HG03175 (cell line): ENCODE measurements around the gene PPIA.
A peak's percentile ranks its signal among the peaks of the same experiment; 100 is the strongest.
"Not testable (repeated sequence)": the region's sequence is repeated elsewhere in the genome, so short reads cannot be mapped to it uniquely, and the experiment has no call there.

Source experiments
- ATAC-seq: cut with Tn5 transposase; IDR thresholded peaks from one replicate; pipeline ENCODE4 v1.9.1; 2021; ENCODE audit warnings: mild to moderate bottlenecking, moderate library complexity; ENCODE audit not compliant: unreplicated experiment

PPIA gene

DNA sequence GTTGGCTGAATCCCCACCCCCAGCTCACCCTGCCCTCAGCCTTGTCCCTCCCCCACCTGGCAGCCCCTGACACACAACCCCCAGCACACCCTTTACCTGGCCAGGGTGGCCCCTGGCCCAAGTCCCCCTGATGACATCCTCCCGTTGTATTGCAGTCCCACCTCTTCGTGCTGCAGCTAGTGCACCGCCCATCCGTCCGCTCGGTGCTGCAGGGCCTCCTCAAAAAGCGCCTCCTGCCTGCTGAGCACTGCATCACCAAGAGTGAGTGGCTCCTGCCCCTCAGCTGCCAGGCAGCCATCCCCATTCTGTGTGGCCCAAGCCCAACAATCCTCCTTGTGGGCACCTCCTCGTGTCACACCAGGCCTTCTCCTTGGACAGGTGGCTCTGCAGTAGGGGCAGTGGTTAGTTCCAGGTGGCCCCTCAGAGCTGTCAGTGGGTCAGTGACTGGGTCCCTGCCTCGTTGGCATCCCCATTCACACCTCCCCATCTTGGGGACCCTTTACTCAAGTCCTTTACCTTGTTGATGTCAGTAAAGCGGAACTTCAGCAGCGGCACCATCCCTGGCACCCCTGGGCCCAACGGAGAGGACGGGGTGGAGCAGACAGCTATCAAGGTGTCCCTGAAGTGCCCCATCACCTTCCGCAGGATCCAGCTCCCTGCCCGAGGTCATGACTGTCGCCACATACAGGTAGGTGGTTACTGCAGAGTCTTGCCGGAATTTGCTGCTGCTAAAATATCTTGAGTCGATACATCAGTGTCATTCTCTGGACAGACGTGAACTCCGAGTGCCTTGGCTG, 33.6 kb upstream of the PPIA start:
- ATAC-seq: no peak

DNA sequence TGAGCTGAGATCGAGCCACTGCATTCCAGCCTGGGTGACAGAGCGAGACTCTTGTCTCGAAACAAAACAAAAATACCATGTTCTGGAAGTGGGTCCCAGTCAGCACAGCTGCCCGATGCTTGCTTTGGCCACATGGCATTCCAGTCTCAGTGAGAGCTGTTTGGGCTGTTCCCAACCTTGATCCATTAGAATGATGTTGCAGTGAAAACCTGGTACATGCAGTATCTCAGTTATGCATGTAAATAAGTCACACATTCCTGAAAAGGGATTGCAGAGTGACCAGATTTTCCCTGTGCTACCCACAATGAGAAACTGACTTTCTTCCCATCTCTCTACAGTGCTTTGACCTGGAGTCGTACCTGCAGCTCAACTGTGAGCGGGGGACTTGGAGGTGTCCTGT, 32.4 kb upstream of the PPIA start:
- no peak for ATAC-seq

DNA sequence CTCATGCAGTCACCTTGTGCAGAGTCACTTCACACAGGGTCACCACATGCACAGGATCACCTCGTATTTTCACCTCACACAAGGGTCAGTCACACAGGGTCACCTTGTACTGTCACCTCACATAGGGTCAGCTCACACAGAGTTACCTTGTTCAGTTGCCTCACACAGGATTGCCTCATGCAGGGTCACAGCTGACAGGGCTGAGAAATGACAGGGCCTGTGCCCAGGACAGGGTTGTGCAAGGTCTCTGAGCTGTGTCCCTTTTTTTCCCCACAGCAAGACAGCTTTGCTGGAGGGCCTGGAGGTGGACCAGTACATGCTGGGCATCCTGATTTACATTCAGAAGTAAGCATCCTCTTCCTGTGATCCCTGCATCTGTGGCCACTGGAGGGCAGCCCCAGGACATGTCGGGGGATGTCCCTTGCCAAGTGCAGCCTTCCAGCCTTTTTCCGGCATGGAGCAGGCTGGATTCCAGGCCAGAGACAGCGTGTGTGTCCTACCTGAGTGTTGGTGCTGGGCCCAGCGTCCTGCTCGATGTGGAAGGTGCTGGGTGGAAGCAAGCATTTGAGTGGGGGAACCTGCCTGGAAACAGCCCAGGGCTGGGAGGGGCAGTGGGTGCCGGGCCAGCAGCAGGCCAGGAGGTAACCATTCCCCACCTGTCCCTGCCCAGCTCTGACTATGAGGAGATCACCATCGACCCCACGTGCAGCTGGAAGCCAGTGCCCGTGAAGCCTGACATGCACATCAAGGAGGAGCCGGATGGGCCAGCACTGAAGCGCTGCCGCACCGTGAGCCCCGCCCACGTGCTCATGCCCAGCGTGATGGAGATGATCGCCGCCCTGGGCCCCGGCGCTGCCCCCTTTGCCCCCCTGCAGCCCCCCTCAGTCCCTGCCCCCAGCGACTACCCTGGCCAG, 31.6 kb upstream of the PPIA start:
- no peak for ATAC-seq

DNA sequence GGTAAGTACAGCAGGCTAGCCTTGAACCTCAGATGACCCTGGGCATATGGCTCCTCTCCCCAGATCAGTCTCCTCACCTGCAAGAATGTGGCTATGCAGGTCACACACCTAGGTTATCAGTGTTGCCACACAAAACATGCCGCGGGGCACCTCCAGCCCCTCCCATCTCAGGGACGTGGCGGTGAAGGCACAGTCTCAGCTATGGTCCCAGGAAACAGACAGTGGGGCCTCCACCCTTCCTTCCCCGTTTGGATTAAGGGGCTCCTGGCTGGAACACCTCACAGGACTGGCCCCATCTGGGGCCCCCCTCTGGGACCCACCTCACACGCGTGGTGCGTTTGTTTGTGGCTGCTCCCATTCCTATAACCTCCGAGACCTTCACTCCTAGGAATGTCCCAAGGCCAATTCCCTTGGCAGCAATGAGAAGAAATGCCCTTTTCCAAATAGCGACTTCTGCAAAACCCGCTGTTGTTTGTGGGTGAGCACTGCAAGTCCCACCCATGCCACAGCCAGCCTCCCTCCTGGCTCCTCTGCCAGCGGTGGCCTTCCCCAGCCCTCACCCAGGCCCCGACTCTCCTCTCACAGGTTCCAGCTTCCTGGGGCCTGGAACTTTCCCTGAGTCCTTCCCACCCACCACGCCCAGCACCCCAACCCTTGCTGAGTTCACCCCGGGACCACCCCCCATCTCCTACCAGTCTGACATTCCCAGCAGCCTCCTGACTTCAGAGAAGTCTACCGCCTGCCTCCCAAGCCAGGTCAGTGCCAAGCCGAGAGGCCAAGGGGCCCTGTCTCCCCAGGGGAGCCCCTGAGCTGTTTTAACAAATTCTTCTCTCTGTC, 30.7 kb upstream of the PPIA start:
- no peak for ATAC-seq

DNA sequence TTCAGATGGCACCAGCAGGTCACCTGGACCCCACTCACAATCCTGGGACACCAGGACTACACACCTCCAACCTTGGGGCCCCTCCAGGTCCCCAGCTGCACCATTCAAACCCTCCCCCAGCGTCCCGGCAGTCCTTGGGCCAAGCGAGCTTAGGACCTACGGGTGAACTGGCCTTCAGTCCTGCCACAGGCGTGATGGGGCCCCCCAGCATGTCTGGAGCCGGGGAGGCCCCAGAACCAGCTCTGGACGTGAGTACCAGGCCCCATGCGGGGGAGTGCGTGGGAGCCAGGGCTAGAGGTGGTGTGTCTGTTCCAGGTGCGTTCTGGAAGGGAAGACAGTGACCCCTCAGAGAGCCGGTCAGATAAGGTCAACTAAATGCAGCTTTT, 30.1 kb upstream of the PPIA start:
- no peak for ATAC-seq

DNA sequence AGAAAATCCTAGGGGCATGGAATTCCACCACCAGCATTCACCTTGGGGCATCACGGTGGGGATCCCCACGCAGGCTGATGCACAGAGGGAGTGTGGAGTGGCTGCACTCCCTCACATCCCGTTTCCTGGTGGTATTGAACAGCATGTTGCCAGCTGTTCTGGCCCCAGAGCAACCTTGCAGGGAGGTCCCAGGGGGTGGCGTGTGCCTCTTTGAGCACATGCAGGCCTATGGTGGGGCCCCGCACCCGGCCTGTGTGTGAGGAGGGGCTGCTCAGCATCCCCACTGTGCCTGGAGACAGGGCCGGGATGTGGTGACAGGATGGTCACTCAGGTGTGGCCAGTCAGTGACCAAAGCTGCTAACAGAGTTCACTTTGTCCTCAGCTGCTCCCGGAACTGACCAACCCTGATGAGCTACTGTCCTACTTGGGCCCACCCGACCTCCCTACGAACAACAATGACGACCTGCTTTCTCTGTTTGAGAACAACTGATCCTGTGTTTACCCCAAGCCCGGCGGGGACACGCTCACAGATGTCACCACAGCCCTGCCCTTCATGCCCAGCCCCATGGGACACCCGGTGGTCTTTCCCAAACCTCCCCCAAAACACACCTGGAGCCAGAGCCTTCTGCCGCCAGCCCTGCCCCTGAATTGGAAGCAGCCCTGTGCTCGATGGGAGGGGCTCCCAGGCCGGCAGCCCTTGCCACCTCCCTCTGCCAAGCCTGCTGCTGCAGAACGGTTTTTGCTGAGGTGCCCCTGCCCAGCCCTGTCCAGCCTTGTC, 29.2 kb upstream of the PPIA start:
- no peak for ATAC-seq

DNA sequence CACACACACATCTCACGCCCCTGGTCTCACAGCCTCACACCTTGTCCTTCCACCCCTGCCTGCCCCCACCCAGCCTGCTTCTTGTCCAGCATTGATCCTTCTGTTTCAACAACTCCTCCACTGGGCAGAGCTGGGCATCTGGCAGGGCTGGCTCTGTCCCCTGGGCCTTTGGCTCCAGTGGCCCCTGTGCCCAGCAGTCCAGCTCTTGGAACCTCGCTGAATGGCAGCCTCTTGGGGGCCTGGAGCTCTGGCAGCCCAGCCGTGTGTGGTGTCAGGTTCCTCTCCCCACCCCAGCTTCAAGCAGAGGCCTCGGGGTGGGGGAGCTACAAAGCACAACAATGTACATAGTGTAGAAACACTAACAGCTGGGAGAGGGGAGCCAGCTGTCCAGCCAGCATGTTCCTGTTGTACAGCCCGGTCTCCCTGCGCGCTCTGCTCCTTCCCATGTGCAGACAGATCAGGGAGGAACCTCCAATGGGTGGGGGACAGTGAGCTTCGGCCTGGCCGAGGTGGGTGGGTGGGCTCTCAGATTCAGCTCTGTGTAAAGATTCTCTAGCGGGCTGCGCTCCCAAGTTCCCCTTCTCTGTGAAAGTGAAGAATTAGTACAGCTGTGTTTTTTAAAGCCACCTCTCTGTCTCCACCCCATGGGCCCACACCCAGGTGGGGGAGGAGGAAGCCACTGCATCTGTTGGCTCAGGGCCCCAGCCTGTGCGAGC, 28.4 kb upstream of the PPIA start:
- no peak for ATAC-seq

DNA sequence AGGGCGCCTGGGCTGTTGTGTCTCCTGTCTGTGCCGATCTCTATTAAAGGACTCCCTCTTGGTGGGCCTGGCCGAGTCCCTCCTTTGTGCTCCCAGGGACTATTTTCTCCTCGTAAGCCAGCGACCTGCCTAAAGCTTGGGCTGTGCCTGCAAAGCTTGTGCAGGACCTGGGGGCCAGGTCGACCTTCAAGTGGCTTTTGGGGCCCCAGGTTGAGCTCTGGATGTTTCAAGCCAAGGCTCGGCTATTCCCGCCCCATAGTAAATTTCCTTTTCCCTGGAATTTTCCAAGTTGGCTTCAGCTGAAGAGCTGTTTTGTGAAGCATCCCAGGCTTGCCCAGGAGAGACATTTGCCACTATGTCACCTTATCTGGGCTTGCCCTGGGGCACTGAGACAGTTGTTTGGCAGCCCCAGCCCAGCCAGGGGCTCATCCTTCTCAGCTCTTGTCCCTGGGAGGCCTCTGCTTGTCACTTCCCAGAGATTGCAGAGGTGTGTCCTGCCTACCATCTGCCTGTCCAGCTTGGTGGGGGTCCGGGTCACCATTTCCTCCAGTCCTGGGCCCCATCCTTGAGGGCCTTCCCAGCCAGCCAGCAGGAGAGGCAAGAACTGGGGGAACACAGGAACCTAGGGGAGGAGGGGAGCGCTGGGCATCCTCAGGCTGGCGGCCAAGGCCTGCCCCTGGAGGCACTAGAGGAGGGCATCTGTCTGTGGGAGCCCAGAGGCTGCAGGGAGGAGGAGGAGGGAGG, 27.7 kb upstream of the PPIA start:
- ATAC-seq: no peak

DNA sequence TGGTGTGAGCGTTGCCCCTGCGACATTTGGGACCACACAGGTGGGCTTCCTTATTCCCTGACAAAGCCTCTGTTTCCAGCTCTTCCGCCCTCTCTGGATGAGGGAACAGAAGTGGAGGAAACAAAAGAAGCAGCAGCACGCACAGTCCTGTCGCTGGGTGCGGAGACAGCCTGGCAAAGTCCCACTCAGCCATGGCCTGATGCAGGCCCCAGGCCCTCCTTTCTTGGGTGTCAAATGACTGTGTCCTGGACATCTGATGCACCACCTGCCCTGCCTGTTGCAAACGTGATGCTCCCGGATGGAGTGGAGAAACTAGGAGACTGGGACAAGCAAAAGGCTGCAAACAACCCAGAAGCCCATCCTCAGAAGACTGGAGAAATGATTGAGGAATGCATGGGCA, 27.1 kb upstream of the PPIA start:
- ATAC-seq: no peak

DNA sequence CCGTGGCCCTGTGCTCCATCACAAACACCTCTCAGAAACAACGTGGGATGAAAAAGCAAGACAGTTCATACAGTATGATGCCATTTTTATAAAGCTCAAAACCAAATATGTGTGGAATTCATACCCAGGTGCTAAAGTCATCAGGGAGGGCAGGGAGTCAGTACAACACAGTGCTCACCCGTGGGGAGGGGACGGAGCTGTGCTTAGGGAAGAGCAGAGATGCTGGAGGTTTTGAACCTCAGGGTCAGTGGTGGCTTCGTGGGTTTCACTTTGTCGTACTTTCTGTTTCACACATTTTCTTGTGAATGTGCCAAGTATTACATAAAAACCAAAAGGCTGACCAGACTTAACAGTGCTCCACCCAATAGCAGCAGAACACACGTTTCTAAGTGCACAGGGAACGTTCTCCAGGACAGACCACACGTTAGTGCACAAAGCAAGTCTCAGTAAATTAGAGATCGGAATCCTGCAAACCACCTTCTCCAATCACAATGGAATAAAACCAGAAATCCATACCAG, 26.6 kb upstream of the PPIA start:
- ATAC-seq: peak; percentile 71

DNA sequence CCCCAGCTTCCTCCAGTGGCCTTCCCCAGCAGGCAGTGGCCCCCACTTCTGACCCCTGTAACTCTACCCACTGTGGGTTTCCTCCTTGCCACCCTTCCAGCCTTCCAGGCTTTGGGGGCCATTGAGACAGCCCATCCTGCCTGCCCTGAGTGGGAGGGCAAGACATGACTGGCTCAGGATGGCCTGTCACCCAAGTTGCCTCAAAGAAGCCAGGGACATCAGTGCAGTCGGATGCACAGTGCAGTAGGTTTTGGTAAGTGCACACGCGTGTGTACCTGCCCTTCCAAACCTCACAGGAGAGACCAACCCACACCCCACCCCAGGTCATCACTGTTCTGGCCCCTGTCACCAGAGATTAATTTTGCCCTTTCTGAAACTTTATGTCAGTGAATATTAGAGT, 25.1 kb upstream of the PPIA start:
- ATAC-seq: no peak

DNA sequence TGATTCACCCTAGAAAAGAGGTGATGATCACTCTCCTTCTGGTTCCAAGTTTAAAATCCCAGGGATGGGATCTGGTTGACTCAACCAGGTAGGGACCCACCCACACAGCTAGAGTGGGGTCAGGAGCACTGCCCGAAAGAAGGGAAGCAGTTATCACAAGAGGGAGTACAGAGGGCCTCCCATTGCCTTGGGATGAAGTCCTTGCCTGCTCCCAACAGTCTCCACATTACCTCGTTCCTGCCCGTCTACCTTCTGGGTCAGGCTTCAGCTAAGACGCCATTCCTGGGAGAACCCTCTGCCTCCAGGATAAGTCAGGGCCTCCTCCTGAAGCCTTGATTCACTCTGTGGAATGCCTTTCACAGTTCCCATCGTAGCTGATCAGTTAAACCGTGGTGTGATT, 24.0 kb upstream of the PPIA start:
- ATAC-seq: no peak

DNA sequence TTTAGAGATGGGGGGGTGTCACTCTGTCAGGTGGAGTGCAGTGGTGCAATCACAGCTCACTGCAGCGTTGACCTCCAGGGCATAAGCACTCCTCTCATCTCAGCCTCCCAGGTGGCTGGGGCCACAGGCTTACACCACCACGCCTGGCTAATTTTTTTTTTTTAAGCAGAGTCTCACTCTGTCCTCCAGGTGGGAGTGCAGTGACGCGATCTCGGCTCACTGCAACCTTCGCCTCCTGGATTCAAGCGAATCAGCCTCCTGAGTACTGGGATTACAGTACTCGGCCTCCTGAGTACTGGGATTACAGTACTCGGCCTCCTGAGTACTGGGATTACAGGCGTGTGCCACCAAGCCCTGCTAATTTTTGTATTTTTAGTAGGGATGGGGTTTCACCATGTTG, 23.6 kb upstream of the PPIA start:
- ATAC-seq: no peak

DNA sequence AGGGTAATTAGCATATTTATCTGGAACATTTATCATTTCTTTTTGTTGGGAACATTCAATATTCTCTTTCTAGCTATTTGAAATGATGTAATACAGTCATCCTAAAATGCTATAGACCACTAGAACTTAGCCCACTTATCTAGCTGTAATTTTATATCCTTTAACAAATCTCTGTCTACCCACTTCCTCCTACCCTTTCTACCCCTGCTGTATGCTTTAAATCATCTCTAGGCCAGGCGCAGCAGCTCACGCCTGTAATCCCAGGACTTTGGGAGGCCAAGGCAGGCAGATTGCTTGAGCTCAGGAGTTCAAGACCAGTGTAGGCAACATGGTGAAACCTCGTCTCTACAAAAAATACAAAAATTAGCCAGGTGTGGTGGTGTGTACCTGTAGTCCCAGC, 22.0 kb upstream of the PPIA start:
- ATAC-seq: not testable (repeated sequence)

DNA sequence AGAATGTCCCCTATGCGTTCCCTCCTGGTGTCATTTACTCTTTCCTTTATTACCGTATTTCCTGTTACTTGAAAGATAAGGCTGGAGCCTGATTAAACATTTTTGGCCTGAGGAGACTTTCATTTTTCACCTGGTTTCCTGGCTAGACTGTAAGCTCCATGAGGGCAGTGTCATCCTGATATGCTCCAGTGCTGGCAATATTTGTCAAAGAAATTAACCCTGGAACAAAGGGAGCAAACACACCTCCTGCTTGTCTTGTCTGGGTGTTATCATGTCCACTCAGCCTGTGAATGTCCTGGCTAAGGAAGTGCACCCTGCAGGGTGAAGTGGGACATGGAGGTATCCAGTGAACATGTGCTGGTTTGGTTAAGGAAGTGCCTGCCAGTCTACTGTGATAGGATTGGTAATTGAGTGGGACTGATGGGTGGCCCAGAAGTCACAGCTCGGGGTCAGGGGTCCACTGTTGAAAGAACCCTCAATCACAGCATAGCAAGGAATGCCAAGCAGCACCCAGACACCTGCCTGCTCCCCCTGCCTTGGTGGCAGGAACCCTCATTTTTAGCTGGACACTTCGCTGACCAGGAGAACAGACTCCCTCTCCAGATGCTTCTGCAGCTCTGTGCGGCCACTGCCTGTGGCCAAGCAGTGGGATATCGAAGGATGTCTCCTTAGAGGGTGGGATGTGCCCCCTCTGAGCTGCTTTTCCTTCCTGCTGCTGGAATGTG, 20.9 kb upstream of the PPIA start:
- no peak for ATAC-seq

DNA sequence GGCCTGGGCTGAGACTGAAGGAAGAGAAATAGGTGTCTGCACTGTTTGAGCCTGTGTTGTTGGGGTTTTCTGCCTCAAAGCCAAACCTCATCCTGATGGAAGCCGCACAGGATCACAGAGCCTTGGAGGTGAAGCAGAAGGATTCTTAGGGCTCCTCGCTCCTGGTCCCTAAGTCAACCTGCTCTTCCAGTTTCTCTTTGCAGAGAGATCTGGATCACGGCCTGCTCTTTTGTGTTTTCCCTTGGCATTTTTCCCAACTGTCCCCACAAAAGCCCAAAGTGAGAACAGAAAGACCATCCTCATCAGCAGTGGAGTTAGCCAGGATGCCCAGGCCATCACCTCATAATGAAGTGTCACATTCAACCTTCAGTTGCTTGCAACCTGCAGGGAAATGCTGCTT, 20.3 kb upstream of the PPIA start:
- ATAC-seq: no peak

DNA sequence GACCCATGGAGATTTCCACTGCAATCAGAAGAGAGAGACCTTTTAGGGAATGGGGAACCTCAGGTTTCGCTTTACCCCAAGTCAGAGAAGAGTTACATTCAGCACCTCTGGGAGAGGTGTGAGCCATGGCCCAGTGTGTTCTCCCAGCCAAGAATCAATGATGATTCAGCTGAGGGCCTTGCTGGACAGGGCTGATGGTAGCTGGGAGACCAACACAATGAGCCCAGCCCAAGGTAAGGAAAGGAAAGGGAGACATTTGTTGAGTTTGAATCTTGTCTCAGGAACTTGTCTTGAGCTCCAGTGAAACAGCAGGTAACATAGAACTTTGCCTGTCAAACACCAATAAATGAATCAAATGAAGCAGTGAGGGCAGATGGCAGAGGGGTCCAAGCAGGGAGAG, 14.0 kb upstream of the PPIA start:
- ATAC-seq: no peak

DNA sequence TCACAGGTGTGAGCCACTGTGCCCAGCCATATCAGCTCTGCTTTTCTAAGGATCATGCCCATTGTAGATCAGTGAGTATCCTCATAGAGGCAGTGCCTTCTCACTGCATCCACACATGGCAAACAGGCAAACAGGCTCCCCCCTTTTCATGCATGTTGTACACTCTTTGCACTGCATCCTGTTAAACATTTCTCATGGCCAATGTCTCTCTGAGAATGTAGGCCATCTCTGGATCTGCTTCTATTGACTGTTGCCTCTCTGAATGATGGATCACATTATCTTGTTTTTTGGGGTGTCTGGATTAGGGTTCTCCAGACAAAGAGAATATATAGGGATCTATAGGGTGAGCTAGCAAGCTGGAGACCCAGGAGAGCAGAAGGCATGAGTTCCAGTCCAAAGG, 13.1 kb upstream of the PPIA start:
- no peak for ATAC-seq
